Stimulated activated CD4-positive, alpha-beta T cell treated with anti-CD3 and anti-CD28 coated beads, TNF-alpha, amount 100 ng/mL, for 4 hours (primary cell): Measurements from ENCODE around the gene COL25A1.
"Not testable (repeated sequence)": the region's sequence is repeated elsewhere in the genome, so short reads cannot be mapped to it uniquely, and the experiment has no call there.

ENCODE experiments used
- DNase-seq, 3 experiments: peaks; one replicate each; pipeline ENCODE4 v3.0.0-alpha.2; 2020; ENCODE audit warnings: low read depth in 3 of 3

The COL25A1 gene

DNA sequence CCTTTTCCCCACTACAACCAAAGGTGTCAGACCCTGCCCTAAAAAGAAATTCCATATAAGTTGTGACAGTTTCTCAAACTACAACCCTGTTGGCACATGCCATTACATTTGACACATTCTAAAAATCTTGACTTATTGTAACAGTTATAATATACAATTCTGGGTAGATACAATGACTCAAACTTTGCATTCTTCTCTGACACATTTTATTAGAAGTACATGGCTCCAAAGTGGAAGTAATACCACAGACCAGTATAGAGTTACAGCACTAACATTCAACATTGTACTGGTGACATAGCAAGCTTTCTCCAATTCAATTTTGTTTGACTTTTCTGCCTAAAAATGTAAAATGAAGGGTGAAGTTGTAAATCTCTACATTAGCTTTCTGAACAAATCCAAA lies 343.0 kb downstream of the COL25A1 start:
- DNase-seq, result no peak

DNA sequence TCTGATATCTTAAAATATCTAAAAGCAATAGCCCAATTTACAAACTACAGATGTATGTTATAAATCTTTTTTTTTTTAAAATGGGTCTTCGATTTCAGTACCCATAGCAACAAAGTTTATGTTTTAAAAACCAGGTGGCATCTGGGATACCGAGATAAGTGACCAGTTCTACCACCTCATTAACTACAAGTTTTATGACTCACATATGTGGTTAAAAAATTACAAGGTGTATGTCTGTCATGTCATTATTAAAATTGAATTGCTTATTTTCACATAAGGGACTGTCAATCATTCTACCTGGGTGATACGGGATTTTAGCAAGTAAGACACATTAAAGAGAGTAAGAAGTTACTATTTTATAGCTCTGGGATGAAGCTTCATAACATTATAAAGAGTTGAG lies 347.6 kb downstream of the COL25A1 start:
- DNase-seq, result no peak

DNA sequence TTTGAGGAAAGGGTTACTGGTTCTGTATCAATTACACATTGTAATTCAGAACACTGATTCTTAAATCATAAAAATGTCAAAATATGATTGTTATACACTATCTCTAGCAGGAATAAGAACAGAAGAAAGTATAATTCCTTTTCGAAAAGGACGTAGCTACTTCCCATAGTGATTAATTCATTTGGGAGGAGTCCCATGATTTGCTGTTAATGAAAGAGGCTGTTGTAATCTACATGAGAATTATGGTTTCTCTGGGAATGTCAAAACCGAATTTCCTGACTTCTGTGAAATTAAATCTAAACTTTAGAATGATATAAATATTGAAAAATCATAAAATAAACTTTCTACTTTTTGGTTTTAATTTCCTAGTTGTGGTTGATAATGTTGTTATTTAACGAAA lies 348.5 kb downstream of the COL25A1 start:
- DNase-seq, result no peak

DNA sequence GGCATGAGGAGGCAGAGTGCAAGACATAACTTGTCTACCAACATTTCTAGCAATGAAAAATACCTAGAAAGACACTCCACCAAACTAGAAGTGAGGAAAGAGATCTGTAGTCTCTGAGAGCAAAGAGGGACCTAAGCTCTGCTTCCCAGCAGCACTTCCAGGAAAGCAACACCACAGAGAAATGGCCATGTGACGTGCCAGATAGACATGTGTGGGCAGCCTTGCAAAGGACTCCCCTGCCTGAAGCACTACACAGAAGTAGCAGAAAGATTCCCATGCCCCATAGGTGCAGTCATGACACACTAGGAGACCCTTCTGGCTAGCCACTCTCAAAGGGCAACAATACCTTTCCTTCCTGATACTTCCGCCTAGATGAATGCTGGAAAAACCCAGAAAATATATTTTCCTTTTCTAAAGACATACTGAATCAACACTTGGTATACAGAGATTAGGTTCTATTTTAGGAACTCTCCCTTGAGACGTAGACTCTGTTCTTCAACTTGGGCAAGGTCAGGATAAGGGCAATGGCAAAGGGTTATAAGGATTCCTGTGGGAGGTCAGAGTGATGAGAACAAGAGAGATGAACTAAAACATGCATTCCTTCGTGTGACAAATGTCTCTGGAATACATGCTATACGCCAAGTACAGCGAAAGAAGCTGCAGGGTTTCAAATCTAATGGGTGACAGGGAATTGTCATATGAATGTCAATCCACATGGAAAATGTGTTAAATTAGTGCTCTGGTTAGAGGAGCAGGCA lies 352.1 kb downstream of the COL25A1 start:
- DNase-seq, result no peak

- DNase-seq, result no peak
Measured at GRCh38 chr4:108947526-108947925, 354.9 kb downstream of the COL25A1 start.

- no peak for DNase-seq
Measured at GRCh38 chr4:108946237-108946636, 356.2 kb downstream of the COL25A1 start.

GRCh38 chr4:108943976-108944591 lies 358.4 kb downstream of the COL25A1 start:
- no peak for DNase-seq

DNA sequence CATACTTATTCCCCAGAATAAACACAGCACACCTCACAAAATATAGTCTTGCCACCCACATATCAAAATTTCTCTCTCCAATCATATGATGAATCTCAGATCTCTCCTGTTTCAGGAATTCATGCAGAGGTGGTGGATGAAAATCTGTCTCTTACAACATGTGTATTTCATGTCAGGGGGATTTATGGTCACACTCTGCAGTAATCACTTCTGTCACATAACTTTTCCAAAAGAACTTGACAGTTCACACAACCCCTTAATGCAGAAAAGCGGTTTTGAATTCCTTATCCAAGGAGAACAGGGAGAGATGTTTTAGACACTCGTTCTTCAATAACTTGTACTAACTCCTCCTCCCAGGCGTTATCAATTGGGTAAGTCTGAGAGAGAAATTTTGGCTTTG lies 359.1 kb downstream of the COL25A1 start:
- no peak for DNase-seq

- no peak for DNase-seq
Measured at GRCh38 chr4:108941904-108942430, 360.5 kb downstream of the COL25A1 start.

GRCh38 chr4:108940634-108941033 lies 361.8 kb downstream of the COL25A1 start:
- DNase-seq, result no peak

DNA sequence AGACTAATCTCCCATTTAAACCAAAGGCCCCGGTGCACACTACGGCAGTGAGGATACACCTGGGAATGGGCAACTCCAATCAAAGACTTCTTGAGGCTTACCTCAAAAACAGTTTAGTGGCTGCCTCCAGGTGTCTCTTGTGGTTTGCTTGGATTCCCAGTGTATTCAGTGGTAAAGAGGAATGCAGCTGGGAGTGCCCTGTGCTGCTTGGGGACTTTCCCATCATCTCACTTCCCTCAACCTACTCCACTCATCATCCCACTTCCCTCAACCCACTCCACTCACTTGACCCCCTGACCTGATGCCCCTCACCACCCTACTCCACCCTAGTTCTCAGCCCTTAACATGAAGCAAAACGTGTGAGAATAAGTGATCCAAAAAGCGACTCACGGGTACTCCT lies 362.3 kb downstream of the COL25A1 start:
- no peak for DNase-seq

GRCh38 chr4:108937066-108937465 lies 365.4 kb downstream of the COL25A1 start:
- DNase-seq, result no peak

DNA sequence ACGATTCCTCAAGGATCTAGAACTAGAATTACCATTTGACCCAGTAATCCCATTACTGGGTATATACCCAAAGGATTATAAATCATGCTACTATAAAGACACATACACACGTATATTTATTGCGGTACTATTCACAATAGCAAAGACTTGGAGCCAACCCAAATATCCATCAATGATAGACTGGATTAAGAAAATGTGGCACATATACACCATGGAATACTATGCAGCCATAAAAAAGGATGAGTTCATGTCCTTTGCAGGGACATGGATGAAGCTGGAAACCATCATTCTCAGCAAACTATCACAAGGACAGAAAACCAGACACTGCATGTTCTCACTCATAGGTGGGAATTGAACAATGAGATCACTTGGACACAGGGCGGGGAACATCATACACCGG lies 368.5 kb downstream of the COL25A1 start:
- not testable (repeated sequence) for DNase-seq

DNA sequence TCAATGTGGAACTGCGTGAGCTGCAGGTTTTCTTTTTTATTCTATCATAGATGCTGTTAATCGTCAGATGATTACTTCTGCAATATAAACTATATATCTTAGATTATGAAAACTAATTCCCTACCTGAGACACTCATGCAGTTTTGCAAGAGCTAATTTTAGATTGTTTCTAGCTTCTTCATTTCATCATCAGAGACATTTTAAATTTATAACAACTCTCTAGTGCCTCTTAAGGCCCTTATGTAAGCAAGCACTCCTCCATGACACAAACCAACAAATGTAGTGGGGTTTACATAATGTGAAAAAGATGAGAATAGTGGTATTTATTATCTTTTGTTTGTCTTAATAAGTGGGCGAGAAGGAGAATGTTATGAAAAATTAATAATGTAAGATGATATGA lies 369.4 kb downstream of the COL25A1 start:
- DNase-seq, result no peak

GRCh38 chr4:108931926-108932325 lies 370.5 kb downstream of the COL25A1 start:
- DNase-seq, result no peak

GRCh38 chr4:108930186-108930585 lies 372.3 kb downstream of the COL25A1 start:
- DNase-seq, result no peak

GRCh38 chr4:108926781-108927180 lies 375.7 kb downstream of the COL25A1 start:
- DNase-seq, result no peak

DNA sequence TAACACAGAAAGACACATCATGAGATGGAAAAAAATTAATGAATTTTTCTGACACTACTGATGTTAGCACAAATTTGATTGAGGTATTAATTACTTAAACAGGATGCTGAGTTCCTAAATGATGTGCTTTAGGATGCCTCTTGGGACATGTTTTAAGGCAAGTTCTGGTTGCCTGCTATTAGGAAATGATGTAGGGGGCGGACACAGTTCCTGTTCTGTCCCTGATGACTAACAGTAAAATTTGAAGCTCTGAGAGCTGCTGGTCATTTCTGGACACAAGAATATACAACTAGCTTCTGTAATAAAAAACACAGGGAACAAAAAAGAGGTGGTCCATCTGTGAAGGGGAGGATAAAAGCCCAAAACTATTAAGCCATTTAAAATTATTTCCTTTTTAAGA lies 376.4 kb downstream of the COL25A1 start:
- DNase-seq, result no peak

- DNase-seq, result no peak
Measured at GRCh38 chr4:108922191-108922590, 380.3 kb downstream of the COL25A1 start.

DNA sequence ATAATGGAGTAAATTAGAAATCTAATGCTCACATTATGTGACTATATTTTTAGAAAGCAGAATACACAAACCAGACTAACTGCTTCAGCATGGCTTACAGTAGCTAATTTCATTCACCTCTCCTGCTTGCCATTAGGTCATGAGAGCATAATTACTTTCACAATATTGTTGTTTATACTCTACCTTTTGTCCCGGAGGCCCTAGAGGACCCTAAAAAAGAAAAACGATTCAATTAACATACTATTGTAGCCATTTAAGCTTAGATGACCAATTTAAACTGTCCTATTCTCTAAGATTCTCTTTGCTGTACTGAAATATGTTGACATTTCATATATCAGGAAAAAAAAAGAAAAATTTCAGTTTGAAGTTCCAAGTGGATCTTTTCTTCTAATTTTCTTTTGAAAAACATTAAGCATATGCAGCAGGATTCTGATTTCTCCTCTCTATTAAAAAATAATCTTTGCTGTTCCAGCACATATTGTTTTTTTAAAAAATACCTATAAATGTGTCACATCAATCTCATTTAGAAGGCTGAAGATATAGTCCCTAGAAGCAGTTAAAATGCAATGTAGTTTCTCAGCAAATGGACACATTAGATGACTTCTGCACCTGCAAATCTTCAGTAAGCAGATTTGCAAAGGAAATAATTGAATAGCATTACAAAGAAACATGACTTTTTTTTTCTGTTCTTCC lies 381.9 kb downstream of the COL25A1 start:
- DNase-seq, result no peak

GRCh38 chr4:108919226-108919893 lies 383.1 kb downstream of the COL25A1 start:
- DNase-seq, result no peak

DNA sequence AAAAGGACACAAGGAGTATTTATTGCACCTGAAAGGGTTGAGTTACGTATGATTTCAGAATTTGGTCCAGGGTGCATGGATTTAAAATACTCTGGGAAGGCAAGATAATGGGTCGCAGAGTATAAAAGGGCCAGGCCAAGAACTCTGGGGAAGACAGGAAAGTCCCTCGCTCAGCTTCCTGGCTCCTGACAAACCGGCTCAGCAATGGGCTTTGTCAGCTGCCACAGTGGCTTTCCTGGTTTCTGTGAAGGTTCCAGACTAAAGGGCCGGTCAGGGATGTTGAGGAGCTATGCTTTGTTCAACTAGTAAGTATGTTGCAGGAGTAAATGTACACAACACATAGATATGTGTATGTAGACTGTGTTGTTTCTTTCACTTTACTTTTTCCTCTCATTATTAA lies 385.2 kb downstream of the COL25A1 start:
- no peak for DNase-seq
